Endothelial cell of umbilical vein (primary cell): Measurements from ENCODE around the gene CDC42BPB. TPM values are rescaled to one million over a fixed set of nuclear protein-coding genes. Genes with fewer than 3 reads are reported as not detected.
A peak's percentile ranks its signal among the peaks of the same experiment; 100 is the strongest.
"Not testable (repeated sequence)": the region's sequence is repeated elsewhere in the genome, so short reads cannot be mapped to it uniquely, and the experiment has no call there.

ENCODE experiments used
- BruUV-seq: library from RNA; stranded (reverse); fragments of 400-500 nt; replicated peaks from 2 replicates; lab custom pipeline; 2021; lab: Mats Ljungman, UMichigan
- CTCF ChIA-PET: fragments of 300-600, 350-600 bp; sonication (Branson Sonifier 250); formaldehyde crosslinking; loops from one replicate; lab custom pipeline; 2021; ENCODE audit warnings: antibody characterized with exemption, inconsistent platforms; lab: Charles Lee
- POLR2A ChIA-PET: fragments of 300-600, 350-600 bp; sonication (Branson Sonifier 250); formaldehyde crosslinking; loops from one replicate; lab custom pipeline; 2021; ENCODE audit warnings: antibody characterized with exemption, inconsistent platforms; lab: Charles Lee
- DNase-seq: peaks from one replicate; pipeline ENCODE4 v3.0.0-alpha.2; 2011; ENCODE audit warnings: low read depth, low spot score
- FAIRE-seq: peaks from 2 replicates; lab custom pipeline; 2011; peaks lifted over from hg19 to GRCh38; lab: Jason Lieb, UNC
- H2AFZ ChIP-seq: 2 replicates; pipeline ENCODE4 v1.6.0; 2012; ENCODE audit warnings: low read depth, low read length, control low read depth, inconsistent platforms
- H3K27ac ChIP-seq: 2 replicates; pipeline ENCODE4 v1.5.1; 2011; ENCODE audit warnings: low read depth, mild to moderate bottlenecking, control low read depth, low read length, moderate library complexity; ENCODE audit not compliant: insufficient read depth
- H3K27me3 ChIP-seq, 2 experiments: 2 replicates each; pipeline versions ENCODE4 v1.6.0 to v1.6.1; 2011; ENCODE audit warnings: low read length in 2 of 2, mixed read lengths in 1 of 2; ENCODE audit not compliant: control insufficient read depth in 2 of 2, insufficient read depth in 2 of 2
- H3K36me3 ChIP-seq, 2 experiments: 2 replicates in 1 of 2; 3 replicates in 1 of 2; pipeline ENCODE4 v1.5.1; 2011; ENCODE audit warnings: low read length in 2 of 2, mild to moderate bottlenecking in 1 of 2, moderate library complexity in 1 of 2; ENCODE audit not compliant: control insufficient read depth in 2 of 2, insufficient read depth in 2 of 2; ENCODE audit errors: extremely low read depth in 1 of 2
- H3K4me1 ChIP-seq: 3 replicates; pipeline ENCODE4 v1.5.1; 2011; ENCODE audit warnings: mild to moderate bottlenecking, low read length; ENCODE audit not compliant: control insufficient read depth, insufficient read depth; ENCODE audit errors: extremely low read depth
- H3K4me2 ChIP-seq: 2 replicates; pipeline ENCODE4 v1.6.1; 2011; ENCODE audit warnings: low read length, control low read depth, mixed read lengths; ENCODE audit not compliant: insufficient read depth
- H3K4me3 ChIP-seq, 3 experiments: fragments of 200-600 bp in 1 of 3; sonication (generic), shearing (Covaris generic) in 1 of 3; replicated peaks in 1 of 3; 2 replicates each; pipeline ENCODE4 v1.5.1; 2011 to 2016; ENCODE audit warnings: control low read depth in 3 of 3, low read length in 3 of 3, mild to moderate bottlenecking in 2 of 3, inconsistent platforms in 1 of 3, low read depth in 1 of 3, moderate library complexity in 1 of 3; ENCODE audit not compliant: insufficient read depth in 1 of 3
- H3K79me2 ChIP-seq: 2 replicates; pipeline ENCODE4 v1.6.0; 2012; ENCODE audit warnings: low read length, inconsistent platforms; ENCODE audit not compliant: control insufficient read depth, insufficient read depth
- H3K9ac ChIP-seq: replicated peaks from 2 replicates; pipeline ENCODE3; 2011; ENCODE audit warnings: low read length, control low read depth; ENCODE audit not compliant: insufficient read depth; ENCODE audit errors: extremely low read depth
- H3K9me1 ChIP-seq: replicated peaks from 3 replicates; pipeline ENCODE4 v1.6.0; 2011; ENCODE audit warnings: mild to moderate bottlenecking, low read length; ENCODE audit not compliant: control insufficient read depth, insufficient read depth; ENCODE audit errors: extremely low read depth
- H3K9me3 ChIP-seq: replicated peaks from 2 replicates; pipeline ENCODE4 v1.5.1; 2012; ENCODE audit warnings: low read length, inconsistent platforms; ENCODE audit not compliant: control insufficient read depth, insufficient read depth
- H4K20me1 ChIP-seq: replicated peaks from 2 replicates; pipeline ENCODE3; 2011; ENCODE audit warnings: mild to moderate bottlenecking, low read length; ENCODE audit not compliant: control insufficient read depth, insufficient read depth; ENCODE audit errors: extremely low read depth
- CTCF ChIP-seq, 2 donors: IDR thresholded peaks; 1 replicate in 1 of 2; 2 replicates in 1 of 2; pipeline ENCODE4 v1.5.1; 2011; ENCODE audit warnings: low read length in 2 of 2, mild to moderate bottlenecking in 2 of 2, moderate library complexity in 2 of 2, control low read depth in 1 of 2, inconsistent platforms in 1 of 2, low read depth in 1 of 2; ENCODE audit not compliant: insufficient read depth in 1 of 2; ENCODE audit errors: extremely low read depth in 1 of 2
- EZH2 ChIP-seq: IDR thresholded peaks from 2 replicates; pipeline ENCODE4 v1.6.1; 2012; ENCODE audit warnings: borderline replicate concordance, low read depth, mild to moderate bottlenecking, moderate library complexity, low read length, inconsistent platforms; ENCODE audit not compliant: severe bottlenecking
- FOS ChIP-seq: IDR thresholded peaks from 2 replicates; pipeline ENCODE4 v1.6.1; 2011; ENCODE audit warnings: mild to moderate bottlenecking, low read length, moderate library complexity, borderline replicate concordance; ENCODE audit not compliant: insufficient read depth
- GATA2 ChIP-seq: IDR thresholded peaks from 2 replicates; pipeline ENCODE4 v1.7.0; 2011; ENCODE audit warnings: low read depth, mild to moderate bottlenecking, moderate library complexity, mixed read lengths, low read length; ENCODE audit not compliant: insufficient read length, insufficient read depth
- JUN ChIP-seq: IDR thresholded peaks from 2 replicates; pipeline ENCODE4 v1.6.1; 2011; ENCODE audit warnings: borderline replicate concordance, low read depth; ENCODE audit not compliant: insufficient read length, insufficient read depth
- MAX ChIP-seq: IDR thresholded peaks from 2 replicates; pipeline ENCODE4 v1.6.1; 2011; ENCODE audit not compliant: insufficient read depth, insufficient read length
- MYC ChIP-seq: IDR thresholded peaks from one replicate; pipeline ENCODE4 v1.6.1; 2011; ENCODE audit warnings: mild to moderate bottlenecking, low read depth, low read length
- POLR2A ChIP-seq: IDR thresholded peaks from 2 replicates; pipeline ENCODE4 v1.6.1; 2012; ENCODE audit warnings: low read depth, mild to moderate bottlenecking, control low read depth, low read length
- POLR2AphosphoS5 ChIP-seq: IDR thresholded peaks from 2 replicates; pipeline ENCODE4 v1.6.1; 2012; ENCODE audit warnings: low read depth, mild to moderate bottlenecking, control low read depth, low read length, moderate library complexity; ENCODE audit not compliant: insufficient read depth
- dilution Hi-C: fragments of 300-500 bp; cut with MboI; formaldehyde crosslinking; loops from one replicate; pipeline ENCODE4 v1.15.0; 2019; ENCODE audit warnings: low sequenced_read_pairs; ENCODE audit not compliant: extremely low pct_ligation_motif_present
- intact Hi-C: fragments of 100-400 bp; cut with micrococcal nuclease; formaldehyde crosslinking; loops from one replicate; pipeline ENCODE4 v1.10.0; 2022
- polyA plus RNA-seq, 4 experiments: library from polyadenylated mRNA; depleted of rRNA in 3 of 4; stranded (reverse) in 3 of 4; unstranded in 1 of 4; fragments of >200 nt; gene quantifications; 2 replicates each; pipeline versions ENCODE4 v1.2.1 to v1.2.3, GENCODE V29; 2011 to 2012; ENCODE audit warnings: missing spikeins in 1 of 4
- total RNA-seq: library from RNA; stranded (reverse); gene quantifications from 2 replicates; pipeline ENCODE4 v1.2.3, GENCODE V29; 2021

Gene CDC42BPB
- total and polyA plus RNA-seq, 2 donors (not counting 3 experiments of a cell fraction or from before 2014, with no cell fraction given): 82.6 to 131 TPM

GRCh38 chr14:103026196-103026595 lies 31.2 kb downstream of the CDC42BPB start:
- peaks cover 33% of the 10 kb centered on the region for H3K4me1 ChIP-seq

GRCh38 chr14:103023881-103024473 lies 33.4 kb downstream of the CDC42BPB start:
- H3K9me3 ChIP-seq: no peaks in the 10 kb centered on the region
- H3K27me3 ChIP-seq: no peaks in the 10 kb centered on the region
- no peaks in the 10 kb centered on the region for H4K20me1 ChIP-seq
- CTCF ChIA-PET: interaction anchor here (0.9 to 1.9 kb wide), 4 partner anchors 10 to 22 kb away, joined by 3 to 9 read pairs (median 4); no protein-coding TSS in a partner anchor
- intact Hi-C loops: loop anchor here (1.0 to 2.0 kb wide), 2 partner anchors 13 to 32 kb away; no protein-coding TSS in a partner anchor
- dilution Hi-C loops: no loop called here
- peaks cover 31% of the 10 kb centered on the region for H3K4me1 ChIP-seq
- peak overlapping the region; percentile 77 for H3K9ac ChIP-seq
- FAIRE-seq (peak; percentile 88), DNase-seq (peak; percentile 80)
- no peak for TF ChIP-seq MAX
- TF ChIP-seq POLR2AphosphoS5: peak; percentile 69
- TF ChIP-seq GATA2: no peak
- TF ChIP-seq CTCF (IDR thresholded peaks at IDR 0.05; ENCODE audit: extremely low read depth in 1 of 2, insufficient read depth in 1 of 2, low read depth in 1 of 2, low read length in 2 of 2): no peak
- TF ChIP-seq EZH2: no peak
- TF ChIP-seq POLR2A: no peak
- peak; percentile 70 for TF ChIP-seq FOS
- peak; percentile 39 for TF ChIP-seq JUN
- TF ChIP-seq MYC: no peak
- H3K9me1 ChIP-seq: no peaks in the 10 kb centered on the region
- TSS peak; percentile 97 for BruUV-seq
- peak overlapping the region; percentile 96 for H3K27ac ChIP-seq
- H3K36me3 ChIP-seq: peaks cover 0 to 2% of the 10 kb centered on the region in 2 experiments
- H2AFZ ChIP-seq: peak overlapping the region; percentile 58
- peak overlapping the region; percentile 95 for H3K4me2 ChIP-seq
- peak overlapping the region; percentile 10 to 61 (median 11) for H3K4me3 ChIP-seq
- POLR2A ChIA-PET: interaction anchor here (0.6 to 1.1 kb wide), 2 partner anchors 9 to 15 kb away, joined by 3 to 4 read pairs; no protein-coding TSS in a partner anchor
- peaks cover 89% of the 10 kb centered on the region for H3K79me2 ChIP-seq

More at GRCh38 chr14:103026196-103026595, 31.2 kb downstream of the CDC42BPB start:
- H4K20me1 ChIP-seq, H3K4me2 ChIP-seq, H3K9ac ChIP-seq, DNase-seq, CTCF ChIA-PET, H3K9me1 ChIP-seq, H2AFZ ChIP-seq, intact Hi-C loops, H3K4me3 ChIP-seq, H3K9me3 ChIP-seq, FAIRE-seq, POLR2A ChIA-PET, H3K27ac ChIP-seq, H3K27me3 ChIP-seq, dilution Hi-C loops, H3K36me3 ChIP-seq, BruUV-seq: not testable (repeated sequence)
- H3K79me2 ChIP-seq: peaks cover 86% of the 10 kb centered on the region
